ENCODE data around the gene GRK4. TPM values are rescaled to one million over a fixed set of nuclear protein-coding genes. Genes with fewer than 3 reads are reported as not detected.

GRK4 gene
- total RNA-seq, 3 donors from 2014 or later (not counting 1 experiment from before 2014, with no cell fraction given) = 2.0 to 6.4 (median 5.1) TPM

- Histone ChIP-seq H3K27ac (ENCODE audit: low read length) (no peak overlapping the region), H3K4me3 (ENCODE audit: low read length) (no peak overlapping the region), H3K4me1 (ENCODE audit: control insufficient read depth, insufficient read depth, low read length) (no peaks in the 10 kb centered on the region), H3K9me3 (ENCODE audit: control insufficient read depth, insufficient read depth, low read length) (no peaks in the 10 kb centered on the region), H3K36me3 (ENCODE audit: control insufficient read depth, insufficient read depth, low read length) (no peaks in the 10 kb centered on the region), H3K27me3 (ENCODE audit: control insufficient read depth, insufficient read depth, low read length) (no peaks in the 10 kb centered on the region)
- Mint-ChIP-seq H3K9me3 (no peaks in the 10 kb centered on the region), H3K4me3 (no peak overlapping the region), H3K4me1 (peaks cover 0 to 8% of the 10 kb centered on the region in 2 donors), H3K36me3 (no peaks in the 10 kb centered on the region), H3K27me3 (ENCODE audit: low read depth in 2 of 2) (no peaks in the 10 kb centered on the region), H3K27ac (no peak overlapping the region)
- TF ChIP-seq CTCF (IDR thresholded peaks at IDR 0.05) = no peak
- DNase-seq (no peak), ATAC-seq (no peak)
- intact Hi-C loops (cut with micrococcal nuclease) = no loop called here
- WGBS (ENCODE audit: insufficient coverage) = 89% methylated on average over 12 of the region's 12 CpGs
These were observed 68.1 kb downstream of the GRK4 start for GRCh38 chr4:3031357-3032082.

- no peaks in the 10 kb centered on the region for H3K9me3 ChIP-seq (ENCODE audit: control insufficient read depth, insufficient read depth, low read length)
- peaks cover 0 to 3% of the 10 kb centered on the region in 2 donors for H3K27me3 Mint-ChIP-seq (ENCODE audit: low read depth in 2 of 2)
- ATAC-seq (no peak), DNase-seq (no peak)
- no peak overlapping the region for H3K4me3 Mint-ChIP-seq
- H3K27ac ChIP-seq (ENCODE audit: low read length) = no peak overlapping the region
- no peaks in the 10 kb centered on the region for H3K36me3 ChIP-seq (ENCODE audit: control insufficient read depth, insufficient read depth, low read length)
- no peaks in the 10 kb centered on the region for H3K36me3 Mint-ChIP-seq
- H3K4me3 ChIP-seq (ENCODE audit: low read length) = no peak overlapping the region
- 80% methylated on average over 8 of the region's 8 CpGs for WGBS (ENCODE audit: insufficient coverage)
- intact Hi-C loops (cut with micrococcal nuclease) = no loop called here
- H3K4me1 Mint-ChIP-seq = peaks cover 21 to 28% of the 10 kb centered on the region in 2 donors
- no peaks in the 10 kb centered on the region for H3K9me3 Mint-ChIP-seq
- H3K27me3 ChIP-seq (ENCODE audit: control insufficient read depth, insufficient read depth, low read length) = no peaks in the 10 kb centered on the region
- H3K27ac Mint-ChIP-seq = no peak overlapping the region
- TF ChIP-seq CTCF (IDR thresholded peaks at IDR 0.05) = no peak
- peaks cover 19% of the 10 kb centered on the region for H3K4me1 ChIP-seq (ENCODE audit: control insufficient read depth, insufficient read depth, low read length)
These were observed 70.9 kb downstream of the GRK4 start for GRCh38 chr4:3034231-3034630.

- no peak for TF ChIP-seq CTCF (IDR thresholded peaks at IDR 0.05)
- no peak for ATAC-seq
- H3K4me3 ChIP-seq (ENCODE audit: low read length) = no peak overlapping the region
- no peak overlapping the region for H3K4me3 Mint-ChIP-seq
- peaks cover 0 to 3% of the 10 kb centered on the region in 2 donors for H3K27me3 Mint-ChIP-seq (ENCODE audit: low read depth in 2 of 2)
- no peaks in the 10 kb centered on the region for H3K9me3 ChIP-seq (ENCODE audit: control insufficient read depth, insufficient read depth, low read length)
- no peak overlapping the region for H3K27ac ChIP-seq (ENCODE audit: low read length)
- no peak for DNase-seq
- H3K4me1 ChIP-seq (ENCODE audit: control insufficient read depth, insufficient read depth, low read length) = peaks cover 26% of the 10 kb centered on the region
- WGBS (ENCODE audit: insufficient coverage) = 89% methylated on average over 8 of the region's 8 CpGs
- H3K36me3 Mint-ChIP-seq = no peaks in the 10 kb centered on the region
- intact Hi-C loops (cut with micrococcal nuclease) = loop anchor here (5.0 kb wide), 1 partner anchor 273 kb away; no protein-coding TSS in a partner anchor
- peaks cover 27 to 34% of the 10 kb centered on the region in 2 donors for H3K4me1 Mint-ChIP-seq
- no peaks in the 10 kb centered on the region for H3K9me3 Mint-ChIP-seq
- H3K36me3 ChIP-seq (ENCODE audit: control insufficient read depth, insufficient read depth, low read length) = no peaks in the 10 kb centered on the region
- H3K27me3 ChIP-seq (ENCODE audit: control insufficient read depth, insufficient read depth, low read length) = no peaks in the 10 kb centered on the region
- H3K27ac Mint-ChIP-seq = no peak overlapping the region
These were observed 71.9 kb downstream of the GRK4 start for GRCh38 chr4:3035249-3035648.
